HG03457 (cell line): ENCODE results near the gene OR5K4.

Source experiments
- ATAC-seq: cut with Tn5 transposase; IDR thresholded peaks from one replicate; pipeline ENCODE4 v1.9.1; 2021; ENCODE audit warnings: moderate number of reproducible peaks; ENCODE audit not compliant: unreplicated experiment

Gene OR5K4, protein sequence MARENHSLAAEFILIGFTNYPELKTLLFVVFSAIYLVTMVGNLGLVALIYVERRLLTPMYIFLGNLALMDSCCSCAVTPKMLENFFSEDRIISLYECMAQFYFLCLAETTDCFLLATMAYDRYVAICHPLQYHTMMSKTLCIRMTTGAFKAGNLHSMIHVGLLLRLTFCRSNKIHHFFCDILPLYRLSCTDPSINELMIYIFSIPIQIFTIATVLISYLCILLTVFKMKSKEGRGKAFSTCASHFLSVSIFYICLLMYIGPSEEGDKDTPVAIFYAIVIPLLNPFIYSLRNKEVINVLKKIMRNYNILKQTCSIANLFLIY

GRCh38 chr3:98353554-98353953 lies at the start of gene OR5K4:
Gene OR5K4, plus strand, starts transcription at chr3:98353854. Its CDS starts 0 bp downstream, at chr3:98353854.
- ATAC-seq, result no peak

DNA sequence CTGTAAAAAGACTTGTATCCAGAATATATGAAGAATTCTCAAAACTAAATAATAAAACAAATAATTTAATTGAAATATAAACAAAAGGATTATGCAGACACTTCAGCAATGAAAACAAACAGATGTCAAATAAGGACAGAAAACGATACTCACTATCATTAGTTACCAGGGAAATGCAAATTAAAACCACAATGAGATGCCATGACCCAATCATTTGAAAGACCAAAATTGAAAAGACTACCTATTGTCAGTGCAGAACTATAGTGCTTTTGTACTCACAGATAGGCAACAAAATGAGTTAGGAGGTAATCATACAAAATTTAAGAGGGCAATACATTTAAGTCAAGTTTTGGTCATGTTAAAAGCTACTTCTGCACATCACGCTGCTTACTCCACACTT lies 31.6 kb upstream of the OR5K4 start:
- ATAC-seq, result no peak

GRCh38 chr3:98322686-98323085 lies 31.0 kb upstream of the OR5K4 start:
- no peak for ATAC-seq

DNA sequence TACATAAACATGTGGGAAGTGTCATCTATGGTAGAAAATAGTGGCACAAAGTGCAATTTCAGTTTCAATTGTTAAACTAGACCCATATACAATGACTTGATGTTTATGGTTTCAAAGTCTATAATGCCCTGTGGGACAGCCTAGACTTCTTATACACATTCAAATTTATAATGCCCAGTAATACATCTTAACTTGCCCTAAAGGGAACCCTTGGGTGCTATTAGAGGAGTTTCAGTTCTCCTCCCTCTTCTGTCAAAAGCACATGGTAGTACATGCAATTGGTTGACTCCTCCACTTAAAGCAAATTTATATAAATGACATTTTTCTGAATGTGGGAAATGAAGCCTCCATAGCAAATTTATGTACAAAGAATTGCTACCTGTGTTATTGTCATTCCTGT lies 30.2 kb upstream of the OR5K4 start:
- no peak for ATAC-seq

GRCh38 chr3:98325055-98325454 lies 28.6 kb upstream of the OR5K4 start:
- ATAC-seq, result no peak

- ATAC-seq, result no peak
Observed at GRCh38 chr3:98326105-98326893, 27.4 kb upstream of the OR5K4 start.

DNA sequence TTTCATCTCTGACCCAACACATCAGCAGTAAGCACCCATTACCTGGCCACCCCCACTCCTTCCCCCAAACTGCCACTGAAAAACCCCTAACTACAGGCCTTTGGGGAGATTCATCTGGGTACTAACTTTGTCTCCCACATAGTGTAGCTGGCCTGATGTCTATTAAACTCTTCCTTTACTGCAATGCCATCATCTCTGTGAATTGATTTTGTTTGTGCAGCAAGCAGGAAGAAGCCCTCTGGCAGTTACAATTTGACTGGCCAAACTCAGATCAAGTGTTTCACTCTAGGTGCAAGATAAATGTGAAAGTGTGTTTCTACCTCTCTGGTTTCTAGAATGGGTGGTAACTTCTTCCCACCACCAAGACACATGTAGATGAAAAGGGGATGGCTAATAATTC lies 26.7 kb upstream of the OR5K4 start:
- peak; percentile 43 for ATAC-seq

GRCh38 chr3:98328933-98329332 lies 24.7 kb upstream of the OR5K4 start:
- no peak for ATAC-seq

DNA sequence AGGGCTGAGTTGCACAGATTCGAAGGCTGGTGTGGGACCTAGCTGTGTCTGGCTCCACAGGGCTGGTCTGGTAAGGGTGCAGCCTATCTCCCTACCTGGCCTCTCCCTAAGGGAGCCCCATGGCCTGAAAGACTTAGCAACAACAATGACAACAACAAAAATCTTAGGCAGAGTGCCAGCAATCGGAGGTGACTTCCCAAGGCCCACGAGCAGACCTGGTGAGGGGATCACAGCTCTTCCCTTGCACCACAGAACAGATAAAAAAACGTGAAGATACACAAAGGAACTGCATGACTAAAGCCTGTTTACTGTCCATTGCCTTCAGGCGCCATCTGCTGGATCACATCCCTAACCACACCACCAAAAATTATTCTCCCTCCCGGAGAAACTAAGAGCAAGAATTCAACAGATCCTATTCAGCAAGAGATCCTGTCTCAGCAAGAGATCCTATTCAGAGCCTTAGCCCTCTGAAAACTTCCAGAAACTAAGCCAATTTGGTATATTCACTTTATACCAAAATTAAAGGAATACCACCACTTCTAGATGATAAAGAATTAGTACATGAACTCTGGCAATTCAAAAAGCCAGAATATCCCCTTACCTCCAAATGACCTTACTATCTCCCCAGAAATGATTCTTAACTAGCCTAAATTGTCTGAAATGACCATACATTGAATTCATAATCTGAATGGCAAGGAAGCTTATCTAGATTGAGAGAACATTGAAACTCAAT lies 24.1 kb upstream of the OR5K4 start:
- ATAC-seq, result no peak

DNA sequence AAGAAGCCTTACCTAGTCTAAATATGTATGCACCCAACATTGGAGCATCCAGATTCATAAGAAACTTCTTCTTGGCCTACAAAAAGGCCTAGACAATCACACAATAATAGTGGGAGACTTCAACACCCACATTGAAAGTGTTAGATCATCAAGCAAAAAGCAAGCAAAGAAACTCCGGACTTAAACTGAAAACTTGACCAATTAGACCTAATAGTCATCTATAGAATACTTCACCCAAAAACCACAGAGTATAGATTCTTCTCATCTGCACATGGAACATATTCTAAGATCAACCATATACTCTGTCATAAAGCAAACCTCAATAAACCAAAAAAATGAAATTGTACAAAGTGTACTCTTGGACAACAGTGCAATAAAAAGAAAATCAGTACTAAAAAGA lies 22.3 kb upstream of the OR5K4 start:
- ATAC-seq, result no peak

GRCh38 chr3:98333989-98334606 lies 19.6 kb upstream of the OR5K4 start:
- no peak for ATAC-seq

DNA sequence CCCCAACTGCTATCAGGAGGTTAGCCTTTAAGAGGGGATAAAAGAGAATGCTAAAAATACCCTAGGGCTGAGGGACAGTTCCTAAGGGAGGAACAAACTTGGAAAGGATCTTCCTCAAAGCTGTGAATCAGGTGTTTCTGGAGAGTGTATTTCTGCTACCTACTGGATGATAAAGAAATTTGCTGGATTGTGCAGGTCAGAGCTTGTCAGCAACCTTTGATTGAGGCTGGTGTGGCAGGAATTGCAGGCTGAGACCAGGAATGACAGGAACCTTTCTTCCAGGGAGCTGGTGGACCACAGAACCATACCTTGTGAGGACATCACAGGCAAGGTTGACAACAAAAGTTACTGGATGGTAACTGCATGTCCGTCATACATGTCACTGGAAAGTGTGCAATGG lies 14.6 kb upstream of the OR5K4 start:
- no peak for ATAC-seq

DNA sequence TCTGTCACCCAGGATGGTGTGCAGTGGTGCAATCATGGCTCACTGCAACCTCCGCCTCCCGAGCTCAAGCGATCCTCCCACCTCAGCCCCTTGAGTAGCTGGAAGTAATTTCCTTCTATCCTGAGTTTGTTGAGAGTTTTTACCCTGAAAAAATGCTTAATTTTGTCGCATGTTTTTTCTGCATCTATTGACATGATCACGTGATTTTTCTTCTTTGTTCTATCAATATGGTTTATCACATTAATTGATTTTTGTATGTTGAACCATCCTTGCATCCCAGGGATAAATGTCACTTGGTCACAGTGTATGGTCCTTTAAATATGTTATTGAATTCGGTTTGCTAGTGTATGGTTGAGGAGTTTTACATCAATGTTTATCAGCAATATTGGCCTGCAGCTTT lies 11.9 kb upstream of the OR5K4 start:
- no peak for ATAC-seq

DNA sequence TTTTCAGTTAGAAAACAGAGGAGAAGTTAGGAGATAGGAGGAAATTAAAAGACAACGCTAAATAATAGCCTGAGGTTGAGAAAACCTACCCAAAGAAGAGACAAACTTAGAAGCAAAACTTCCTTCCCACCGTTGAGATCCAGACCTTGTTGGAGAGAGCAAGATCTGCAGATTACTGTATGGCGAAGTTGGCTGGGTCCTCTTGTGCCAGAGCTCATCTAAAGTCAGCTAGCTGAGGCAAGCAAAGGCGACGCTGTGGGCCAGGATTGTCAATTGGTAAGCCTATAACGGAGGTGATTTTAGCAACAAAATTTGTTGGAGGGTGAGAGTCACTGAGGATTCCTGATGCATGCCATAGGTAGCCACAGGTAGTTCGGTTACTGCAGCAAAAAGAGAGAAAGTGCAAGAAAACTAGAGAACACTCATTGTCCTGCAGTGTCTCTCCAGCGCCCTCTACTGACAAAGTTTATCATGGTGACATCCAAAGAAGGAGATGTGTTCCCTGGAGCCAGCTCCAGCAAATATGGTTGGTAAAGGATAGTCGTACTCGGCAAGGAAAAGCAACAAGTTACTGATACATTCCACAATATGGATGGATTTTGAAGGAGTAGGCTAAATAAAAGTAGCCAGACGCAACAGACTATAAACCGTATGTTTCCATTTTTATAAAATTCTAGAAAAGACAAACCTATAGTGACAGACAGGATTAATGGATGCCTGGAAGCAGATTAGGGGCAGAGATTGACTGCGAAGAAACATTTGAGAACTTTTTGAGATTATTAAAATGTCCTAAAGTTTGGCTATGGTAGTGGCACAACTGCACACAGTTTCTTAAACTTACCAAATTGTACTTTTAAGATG lies 9.8 kb upstream of the OR5K4 start:
- ATAC-seq, result no peak

DNA sequence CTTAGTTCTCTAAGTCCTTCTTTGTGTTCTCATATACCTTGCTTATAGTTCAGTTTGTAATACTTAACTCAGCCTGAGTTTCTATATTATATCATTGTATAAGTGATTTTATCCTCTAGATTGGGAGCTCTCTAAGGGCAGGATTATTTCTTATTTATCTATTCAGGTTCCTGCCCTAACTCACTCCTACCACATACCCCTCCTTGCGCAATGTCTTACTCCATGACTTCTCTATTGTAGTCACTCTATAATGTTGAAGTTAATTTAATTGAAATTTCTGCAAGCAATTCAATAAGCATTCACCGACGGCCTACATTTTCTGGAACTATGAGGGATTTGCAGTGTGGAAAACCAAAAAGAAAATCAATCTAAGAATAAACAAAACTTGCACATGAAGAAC lies 3.6 kb upstream of the OR5K4 start:
- ATAC-seq, result no peak

DNA sequence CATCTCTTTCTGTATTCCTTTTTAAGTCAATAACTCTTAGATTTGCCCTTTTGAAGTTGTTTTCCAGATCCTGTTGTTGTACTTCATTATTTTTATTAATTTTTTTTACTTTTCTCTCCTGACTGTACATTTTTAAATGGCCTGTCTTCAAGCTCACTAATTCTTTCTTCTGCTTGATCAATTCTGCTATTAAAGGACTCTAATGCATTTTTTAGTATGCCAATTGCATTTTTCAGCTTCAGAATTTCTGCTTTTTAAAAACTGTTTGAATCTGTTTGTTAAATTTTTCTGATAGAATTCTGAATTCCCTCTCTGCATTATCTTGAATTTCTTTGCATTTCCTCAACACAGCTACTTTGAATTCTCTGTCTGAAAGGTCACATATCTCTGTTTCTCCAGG lies 5.6 kb downstream of the OR5K4 start:
- no peak for ATAC-seq

GRCh38 chr3:98359993-98360675 lies 6.5 kb downstream of the OR5K4 start:
- peak; percentile 78 for ATAC-seq

DNA sequence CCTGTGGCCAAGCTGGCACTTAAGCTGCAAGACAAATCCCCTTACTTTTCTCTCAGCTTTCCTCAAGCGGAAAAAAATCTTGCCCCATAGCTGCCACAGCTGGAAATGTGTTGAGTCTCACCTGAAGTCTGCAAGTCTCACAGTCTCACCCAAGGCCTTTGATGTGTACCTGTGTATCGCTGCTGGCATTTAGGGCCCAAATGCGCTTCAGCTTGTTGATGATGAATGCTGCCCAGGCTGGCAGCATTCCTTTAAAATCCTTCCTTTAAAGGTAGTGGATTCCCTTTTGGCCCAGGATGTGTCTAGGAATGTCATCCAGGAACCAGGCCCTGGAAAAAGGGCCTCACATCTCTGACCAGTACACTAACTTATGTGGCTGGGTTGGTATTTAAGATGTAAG lies 7.0 kb downstream of the OR5K4 start:
- no peak for ATAC-seq

GRCh38 chr3:98361289-98361688 lies 7.6 kb downstream of the OR5K4 start:
- no peak for ATAC-seq
